ENCODE results near the gene SDC3. TPM values are rescaled to one million over a fixed set of nuclear protein-coding genes. Genes with fewer than 3 reads are reported as not detected.

SDC3 gene
- total and polyA plus RNA-seq, 4 donors, result 3.3 to 27.5 (median 16.6) TPM

DNA sequence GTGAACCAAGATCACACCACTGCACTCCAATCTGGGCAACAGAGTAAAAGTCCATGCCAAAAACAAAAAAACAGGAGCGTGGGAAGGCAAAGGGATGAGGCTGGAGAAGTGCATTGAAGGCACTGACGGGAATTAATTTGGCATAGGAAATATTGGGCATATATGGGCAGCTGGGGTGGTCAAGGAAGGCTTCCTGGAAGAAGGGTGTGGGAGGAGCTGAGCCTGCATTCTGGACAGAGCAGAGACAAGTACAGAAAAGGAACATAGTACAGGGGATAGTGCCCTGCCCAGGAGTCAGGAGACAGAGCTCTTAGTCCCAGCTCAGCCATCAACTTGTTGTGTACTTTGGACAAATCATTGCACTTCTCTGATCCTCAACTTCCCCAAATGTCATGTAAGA, 11.7 kb downstream of the SDC3 start:
- no peaks in the 10 kb centered on the region for H3K36me3 ChIP-seq (ENCODE audit: control insufficient read depth in 4 of 4, insufficient read depth in 3 of 4, low read depth in 1 of 4, low read length in 3 of 4)
- no peaks in the 10 kb centered on the region for H3K27me3 ChIP-seq (ENCODE audit: control insufficient read depth in 4 of 4, insufficient read depth in 4 of 4, low read length in 3 of 4)
- no peak overlapping the region for H3K4me3 ChIP-seq (ENCODE audit: low read depth in 1 of 3, low read length in 3 of 3)
- no peak for TF ChIP-seq RXRA (IDR thresholded peaks at IDR 0.05)
- TF ChIP-seq GABPA (IDR thresholded peaks at IDR 0.05 in 1 of 2, conservative IDR thresholded peaks at IDR 0.05 in 1 of 2), result no peak
- TF ChIP-seq NR2F2 (IDR thresholded peaks at IDR 0.05), result no peak
- TF ChIP-seq TAF1 (conservative IDR thresholded peaks at IDR 0.05), result no peak
- TF ChIP-seq FOXA2 (IDR thresholded peaks at IDR 0.05), result no peak
- no peak for TF ChIP-seq FOXA1 (IDR thresholded peaks at IDR 0.05)
- TF ChIP-seq SP1 (IDR thresholded peaks at IDR 0.05), result no peak
- TF ChIP-seq, protein P1, sequence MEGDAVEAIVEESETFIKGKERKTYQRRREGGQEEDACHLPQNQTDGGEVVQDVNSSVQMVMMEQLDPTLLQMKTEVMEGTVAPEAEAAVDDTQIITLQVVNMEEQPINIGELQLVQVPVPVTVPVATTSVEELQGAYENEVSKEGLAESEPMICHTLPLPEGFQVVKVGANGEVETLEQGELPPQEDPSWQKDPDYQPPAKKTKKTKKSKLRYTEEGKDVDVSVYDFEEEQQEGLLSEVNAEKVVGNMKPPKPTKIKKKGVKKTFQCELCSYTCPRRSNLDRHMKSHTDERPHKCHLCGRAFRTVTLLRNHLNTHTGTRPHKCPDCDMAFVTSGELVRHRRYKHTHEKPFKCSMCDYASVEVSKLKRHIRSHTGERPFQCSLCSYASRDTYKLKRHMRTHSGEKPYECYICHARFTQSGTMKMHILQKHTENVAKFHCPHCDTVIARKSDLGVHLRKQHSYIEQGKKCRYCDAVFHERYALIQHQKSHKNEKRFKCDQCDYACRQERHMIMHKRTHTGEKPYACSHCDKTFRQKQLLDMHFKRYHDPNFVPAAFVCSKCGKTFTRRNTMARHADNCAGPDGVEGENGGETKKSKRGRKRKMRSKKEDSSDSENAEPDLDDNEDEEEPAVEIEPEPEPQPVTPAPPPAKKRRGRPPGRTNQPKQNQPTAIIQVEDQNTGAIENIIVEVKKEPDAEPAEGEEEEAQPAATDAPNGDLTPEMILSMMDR (IDR thresholded peaks at IDR 0.05; ENCODE audit: low read depth, low read length, missing input control), result no peak
- no peaks in the 10 kb centered on the region for H3K9me3 ChIP-seq (ENCODE audit: control insufficient read depth in 4 of 4, low read length in 3 of 4)
- no peak for DNase-seq (ENCODE audit: low spot score)
- no peak overlapping the region for H3K27ac ChIP-seq (ENCODE audit: low read depth in 1 of 2, low read length in 2 of 2)
- no peak overlapping the region for H3K9ac ChIP-seq (ENCODE audit: low read depth in 1 of 2, low read length in 2 of 2)
- WGBS, result 91% methylated on average over 2 of the region's 2 CpGs
- peaks cover 0 to 5% (median 2%) of the 10 kb centered on the region in 4 donors for H3K4me1 ChIP-seq (ENCODE audit: control insufficient read depth in 4 of 4, insufficient read depth in 4 of 4, low read length in 3 of 4)

DNA sequence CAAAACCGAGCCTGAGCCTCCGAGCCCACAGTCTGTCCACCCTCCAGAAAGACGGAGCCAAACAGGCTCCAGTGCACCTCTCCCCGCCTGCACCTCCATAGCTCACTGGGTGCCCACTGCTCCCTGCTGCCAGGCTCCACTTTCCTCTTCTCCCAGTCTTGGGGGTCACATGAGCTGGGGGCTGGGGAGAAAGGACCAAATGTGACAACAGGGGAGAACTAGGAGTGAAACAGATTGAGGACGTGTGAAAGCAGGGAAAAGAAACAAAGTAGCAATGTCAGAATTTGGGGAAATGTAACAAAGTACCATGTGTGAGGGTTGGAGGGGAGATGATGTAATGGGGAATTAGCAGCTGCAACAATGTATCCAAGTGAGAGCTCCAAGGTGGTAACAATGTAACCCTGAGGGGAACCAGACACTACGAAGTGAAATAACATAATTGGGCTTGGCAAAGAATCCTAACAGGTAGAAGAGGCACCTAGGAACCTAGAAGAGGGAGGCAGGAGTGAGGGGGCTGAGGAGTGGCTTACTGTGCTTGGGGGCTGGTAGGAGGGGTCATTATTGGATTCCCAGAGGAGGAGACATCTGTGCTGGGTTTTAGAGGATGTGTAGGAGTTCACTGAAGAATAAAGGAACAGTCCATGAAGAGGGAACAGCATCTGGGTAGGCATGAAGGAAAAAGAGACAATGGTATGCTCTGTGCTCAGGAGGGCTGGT, 12.5 kb downstream of the SDC3 start:
- H3K9me3 ChIP-seq (ENCODE audit: control insufficient read depth in 4 of 4, low read length in 3 of 4), result no peaks in the 10 kb centered on the region
- no peak overlapping the region for H3K9ac ChIP-seq (ENCODE audit: low read depth in 1 of 2, low read length in 2 of 2)
- no peaks in the 10 kb centered on the region for H3K36me3 ChIP-seq (ENCODE audit: control insufficient read depth in 4 of 4, insufficient read depth in 3 of 4, low read depth in 1 of 4, low read length in 3 of 4)
- DNase-seq (ENCODE audit: low spot score), result no peak
- H3K27me3 ChIP-seq (ENCODE audit: control insufficient read depth in 4 of 4, insufficient read depth in 4 of 4, low read length in 3 of 4), result no peaks in the 10 kb centered on the region
- H3K27ac ChIP-seq (ENCODE audit: low read depth in 1 of 2, low read length in 2 of 2), result no peak overlapping the region
- H3K4me3 ChIP-seq (ENCODE audit: low read depth in 1 of 3, low read length in 3 of 3), result no peak overlapping the region
- 85% methylated on average over 6 of the region's 6 CpGs for WGBS
- peaks cover 0 to 5% (median 3%) of the 10 kb centered on the region in 4 donors for H3K4me1 ChIP-seq (ENCODE audit: control insufficient read depth in 4 of 4, insufficient read depth in 4 of 4, low read length in 3 of 4)
- TF ChIP-seq NR2F2 (IDR thresholded peaks at IDR 0.05), result no peak
- TF ChIP-seq HNF4G (IDR thresholded peaks at IDR 0.05), result no peak
- TF ChIP-seq, protein P1 (IDR thresholded peaks at IDR 0.05; ENCODE audit: low read depth, low read length, missing input control), result no peak
- no peak for TF ChIP-seq JUND (IDR thresholded peaks at IDR 0.05)
- no peak for TF ChIP-seq YY1 (IDR thresholded peaks at IDR 0.05)
- no peak for TF ChIP-seq EGR1 (IDR thresholded peaks at IDR 0.05; ENCODE audit: low read depth in 2 of 2)
- TF ChIP-seq RAD21 (IDR thresholded peaks at IDR 0.05), result no peak
- TF ChIP-seq RXRA (IDR thresholded peaks at IDR 0.05), result no peak
- no peak for TF ChIP-seq FOXA2 (IDR thresholded peaks at IDR 0.05)
- TF ChIP-seq FOXA1 (IDR thresholded peaks at IDR 0.05), result no peak
- no peak for TF ChIP-seq HNF4A (conservative IDR thresholded peaks at IDR 0.05)
- no peak for TF ChIP-seq SP1 (IDR thresholded peaks at IDR 0.05)
- TF ChIP-seq, protein P2, sequence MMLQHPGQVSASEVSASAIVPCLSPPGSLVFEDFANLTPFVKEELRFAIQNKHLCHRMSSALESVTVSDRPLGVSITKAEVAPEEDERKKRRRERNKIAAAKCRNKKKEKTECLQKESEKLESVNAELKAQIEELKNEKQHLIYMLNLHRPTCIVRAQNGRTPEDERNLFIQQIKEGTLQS (IDR thresholded peaks at IDR 0.05), result no peak
- TF ChIP-seq, protein P3, sequence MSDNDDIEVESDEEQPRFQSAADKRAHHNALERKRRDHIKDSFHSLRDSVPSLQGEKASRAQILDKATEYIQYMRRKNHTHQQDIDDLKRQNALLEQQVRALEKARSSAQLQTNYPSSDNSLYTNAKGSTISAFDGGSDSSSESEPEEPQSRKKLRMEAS (IDR thresholded peaks at IDR 0.05), result no peak
- TF ChIP-seq TAF1 (conservative IDR thresholded peaks at IDR 0.05), result no peak
- TF ChIP-seq, protein P4, sequence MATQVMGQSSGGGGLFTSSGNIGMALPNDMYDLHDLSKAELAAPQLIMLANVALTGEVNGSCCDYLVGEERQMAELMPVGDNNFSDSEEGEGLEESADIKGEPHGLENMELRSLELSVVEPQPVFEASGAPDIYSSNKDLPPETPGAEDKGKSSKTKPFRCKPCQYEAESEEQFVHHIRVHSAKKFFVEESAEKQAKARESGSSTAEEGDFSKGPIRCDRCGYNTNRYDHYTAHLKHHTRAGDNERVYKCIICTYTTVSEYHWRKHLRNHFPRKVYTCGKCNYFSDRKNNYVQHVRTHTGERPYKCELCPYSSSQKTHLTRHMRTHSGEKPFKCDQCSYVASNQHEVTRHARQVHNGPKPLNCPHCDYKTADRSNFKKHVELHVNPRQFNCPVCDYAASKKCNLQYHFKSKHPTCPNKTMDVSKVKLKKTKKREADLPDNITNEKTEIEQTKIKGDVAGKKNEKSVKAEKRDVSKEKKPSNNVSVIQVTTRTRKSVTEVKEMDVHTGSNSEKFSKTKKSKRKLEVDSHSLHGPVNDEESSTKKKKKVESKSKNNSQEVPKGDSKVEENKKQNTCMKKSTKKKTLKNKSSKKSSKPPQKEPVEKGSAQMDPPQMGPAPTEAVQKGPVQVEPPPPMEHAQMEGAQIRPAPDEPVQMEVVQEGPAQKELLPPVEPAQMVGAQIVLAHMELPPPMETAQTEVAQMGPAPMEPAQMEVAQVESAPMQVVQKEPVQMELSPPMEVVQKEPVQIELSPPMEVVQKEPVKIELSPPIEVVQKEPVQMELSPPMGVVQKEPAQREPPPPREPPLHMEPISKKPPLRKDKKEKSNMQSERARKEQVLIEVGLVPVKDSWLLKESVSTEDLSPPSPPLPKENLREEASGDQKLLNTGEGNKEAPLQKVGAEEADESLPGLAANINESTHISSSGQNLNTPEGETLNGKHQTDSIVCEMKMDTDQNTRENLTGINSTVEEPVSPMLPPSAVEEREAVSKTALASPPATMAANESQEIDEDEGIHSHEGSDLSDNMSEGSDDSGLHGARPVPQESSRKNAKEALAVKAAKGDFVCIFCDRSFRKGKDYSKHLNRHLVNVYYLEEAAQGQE (IDR thresholded peaks at IDR 0.05), result no peak
- TF ChIP-seq, protein P5, sequence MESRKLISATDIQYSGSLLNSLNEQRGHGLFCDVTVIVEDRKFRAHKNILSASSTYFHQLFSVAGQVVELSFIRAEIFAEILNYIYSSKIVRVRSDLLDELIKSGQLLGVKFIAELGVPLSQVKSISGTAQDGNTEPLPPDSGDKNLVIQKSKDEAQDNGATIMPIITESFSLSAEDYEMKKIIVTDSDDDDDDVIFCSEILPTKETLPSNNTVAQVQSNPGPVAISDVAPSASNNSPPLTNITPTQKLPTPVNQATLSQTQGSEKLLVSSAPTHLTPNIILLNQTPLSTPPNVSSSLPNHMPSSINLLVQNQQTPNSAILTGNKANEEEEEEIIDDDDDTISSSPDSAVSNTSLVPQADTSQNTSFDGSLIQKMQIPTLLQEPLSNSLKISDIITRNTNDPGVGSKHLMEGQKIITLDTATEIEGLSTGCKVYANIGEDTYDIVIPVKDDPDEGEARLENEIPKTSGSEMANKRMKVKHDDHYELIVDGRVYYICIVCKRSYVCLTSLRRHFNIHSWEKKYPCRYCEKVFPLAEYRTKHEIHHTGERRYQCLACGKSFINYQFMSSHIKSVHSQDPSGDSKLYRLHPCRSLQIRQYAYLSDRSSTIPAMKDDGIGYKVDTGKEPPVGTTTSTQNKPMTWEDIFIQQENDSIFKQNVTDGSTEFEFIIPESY (IDR thresholded peaks at IDR 0.05), result no peak
- no peak for TF ChIP-seq GABPA (IDR thresholded peaks at IDR 0.05 in 1 of 2, conservative IDR thresholded peaks at IDR 0.05 in 1 of 2)

Data from liver (tissue), 9 donors.